Panc1 (cell line): ENCODE measurements around the gene SECTM1. TPM values are rescaled to one million over a fixed set of nuclear protein-coding genes. Genes with fewer than 3 reads are reported as not detected.

ENCODE experiments used
- ATAC-seq: fragments of 200-7000 bp; cut with Tn5 transposase; 2 replicates; pipeline ENCODE4 v1.9.1; 2020; ENCODE audit warnings: mild to moderate bottlenecking, moderate library complexity
- Bru-seq: library from RNA; stranded (reverse); fragments of 400-500 nt; gene quantifications from one replicate; lab custom pipeline; 2021; lab: Mats Ljungman, UMichigan
- BruChase-seq, 2 experiments: library from RNA; stranded (reverse); fragments of 400-500 nt; gene quantifications; one replicate each; lab custom pipeline; 2021; lab: Mats Ljungman, UMichigan
- BruUV-seq: library from RNA; stranded (reverse); fragments of 400-500 nt; replicated peaks from 2 replicates; lab custom pipeline; 2021; lab: Mats Ljungman, UMichigan
- CTCF ChIA-PET: fragments of 300-600 bp; sonication (Branson Sonifier 250); formaldehyde crosslinking; loops from one replicate; lab custom pipeline; 2022; ENCODE audit warnings: antibody characterized with exemption; lab: Charles Lee
- POLR2A ChIA-PET: fragments of 300-600 bp; sonication (Branson Sonifier 250); formaldehyde crosslinking; loops from one replicate; lab custom pipeline; 2022; ENCODE audit warnings: antibody characterized with exemption; lab: Charles Lee
- DNase-seq: peaks from one replicate; pipeline ENCODE4 v3.0.0-alpha.2; 2010; ENCODE audit warnings: low read depth, low spot score
- H3K27ac ChIP-seq: 2 replicates; pipeline ENCODE4 v1.5.1; 2011; ENCODE audit warnings: mild to moderate bottlenecking, low read length, inconsistent platforms
- H3K27me3 ChIP-seq: fragments of 200-500 bp; sonication (Bioruptor generic); 2 replicates; pipeline ENCODE4 v1.6.0; 2014; ENCODE audit warnings: low read length, inconsistent platforms; ENCODE audit not compliant: control insufficient read depth, insufficient read depth
- H3K36me3 ChIP-seq: fragments of 200-500 bp; sonication (Bioruptor generic); 2 replicates; pipeline ENCODE4 v1.5.1; 2014; ENCODE audit warnings: inconsistent platforms, mild to moderate bottlenecking, low read length, moderate library complexity; ENCODE audit not compliant: control insufficient read depth, insufficient read depth
- H3K4me1 ChIP-seq: 2 replicates; pipeline ENCODE4 v1.5.1; 2011; ENCODE audit warnings: inconsistent platforms, mild to moderate bottlenecking, low read length, moderate library complexity; ENCODE audit not compliant: control insufficient read depth, insufficient read depth
- H3K4me3 ChIP-seq, 2 experiments: 2 replicates each; pipeline ENCODE4 v1.5.1; 2011 to 2012; ENCODE audit warnings: low read depth in 2 of 2, low read length in 2 of 2, mild to moderate bottlenecking in 2 of 2, inconsistent platforms in 1 of 2, moderate library complexity in 1 of 2
- H3K9me3 ChIP-seq: fragments of 200-500 bp; sonication (Bioruptor generic); 2 replicates; pipeline ENCODE4 v1.5.1; 2014; ENCODE audit warnings: low read depth, mild to moderate bottlenecking, inconsistent platforms, low read length, moderate library complexity; ENCODE audit not compliant: control insufficient read depth, insufficient read depth
- CTCF ChIP-seq: fragments of 450-650 bp; IDR thresholded peaks from 2 replicates; pipeline ENCODE4 v1.5.1; 2017; ENCODE audit warnings: mild to moderate bottlenecking
- POLR2AphosphoS5 ChIP-seq: IDR thresholded peaks from 2 replicates; pipeline ENCODE4 v1.6.1; 2012; ENCODE audit warnings: mild to moderate bottlenecking, low read depth, low read length, moderate library complexity
- REST ChIP-seq, 2 experiments: IDR thresholded peaks; 2 replicates each; pipeline ENCODE4 v1.6.1; 2011 to 2012; ENCODE audit warnings: low read depth in 2 of 2, control low read depth in 1 of 2, low read length in 1 of 2, mild to moderate bottlenecking in 1 of 2, moderate library complexity in 1 of 2; ENCODE audit not compliant: insufficient read depth in 1 of 2
- SIN3A ChIP-seq: IDR thresholded peaks from 2 replicates; pipeline ENCODE4 v1.6.1; 2012; ENCODE audit warnings: low read depth, mild to moderate bottlenecking, low read length, moderate library complexity, borderline replicate concordance; ENCODE audit not compliant: insufficient read depth
- TCF7L2 ChIP-seq: IDR thresholded peaks from 2 replicates; pipeline ENCODE4 v1.6.1; 2011; ENCODE audit warnings: mild to moderate bottlenecking, low read depth, low read length, inconsistent platforms
- in situ Hi-C: cut with HindIII; loops from 2 replicates; pipeline ENCODE4 v1.10.0; 2016; ENCODE audit warnings: low sequenced_read_pairs, low pct_unique_long_range_greater_than_20kb
- intact Hi-C: fragments of 100-400 bp; cut with micrococcal nuclease; formaldehyde crosslinking; loops from one replicate; pipeline ENCODE4 v1.10.0; 2022; ENCODE audit not compliant: unreplicated experiment
- long read RNA-seq: library from polyadenylated mRNA; unstranded; transcript quantifications from one replicate; pipeline ENCODE4 v2.0.0, GENCODE V29; 2021; ENCODE audit not compliant: unreplicated experiment
- polyA plus RNA-seq: library from polyadenylated mRNA; unstranded; fragments of >200 nt; gene quantifications from one replicate; pipeline ENCODE4 v1.2.1, GENCODE V29; 2012; ENCODE audit warnings: missing spikeins; ENCODE audit not compliant: insufficient read length
- total RNA-seq: library from RNA; stranded (reverse); gene quantifications from one replicate; pipeline ENCODE4 v1.2.1, GENCODE V29; 2021; ENCODE audit not compliant: unreplicated experiment

Gene SECTM1
- total RNA-seq (5.4 TPM), Bru-seq, nascent RNA (percentile 22 among the genes with signal in this experiment), BruChase-seq, experiment 1, labeled RNA remaining after a 2-hour chase (percentile 13 among the genes with signal in this experiment), BruChase-seq, experiment 2, labeled RNA remaining after a 6-hour chase (percentile 33 among the genes with signal in this experiment)
- 7.3 TPM for polyA plus RNA-seq
- long read RNA-seq, partial matches to known transcripts = 1 of 5 reads
- long read RNA-seq, other reads (novel, unspliced or antisense) = 3 of 5 reads

GRCh38 chr17:82333279-82334171 is at the start of gene SECTM1:
SECTM1 (minus strand) TSS chr17:82333766; CDS start chr17:82327240, 6,526 bp downstream.
- Histone ChIP-seq H3K27me3 (no peaks in the 10 kb centered on the region), H3K4me1 (peaks cover 67% of the 10 kb centered on the region), H3K27ac (peak within 1 kb of the TSS; percentile 75), H3K9me3 (no peaks in the 10 kb centered on the region), H3K36me3 (peaks cover 2% of the 10 kb centered on the region; the same call in 1 of the 2 replicates), H3K4me3 (peak within 1 kb of the TSS; percentile 43 to 71)
- ChIA-PET POLR2A (no interaction called here), CTCF (interaction anchor here (1.0 kb wide), 1 partner anchor 9 kb away, joined by 4 read pairs; no protein-coding TSS in a partner anchor)
- no TSS peak for BruUV-seq
- TF ChIP-seq SIN3A (no peak), TCF7L2 (no peak), CTCF (no peak), REST (IDR thresholded peaks at IDR 0.05; ENCODE audit: insufficient read depth in 1 of 2, low read depth in 2 of 2, low read length in 1 of 2) (no peak), POLR2AphosphoS5 (no peak)
- in situ Hi-C loops = no loop called here
- DNase-seq = no peak
- intact Hi-C loops = loop anchor here (5.0 kb wide), 1 partner anchor 36 kb away; no protein-coding TSS in a partner anchor
- ATAC-seq = peak; percentile 33

GRCh38 chr17:82382933-82383255 is 49.3 kb upstream of the SECTM1 start:
- peaks cover 52% of the 10 kb centered on the region for H3K4me1 ChIP-seq
- ATAC-seq (no peak), DNase-seq (no peak)
- H3K27ac ChIP-seq = no peak overlapping the region
- in situ Hi-C loops = no loop called here
- no peak for TF ChIP-seq SIN3A
- TF ChIP-seq REST (IDR thresholded peaks at IDR 0.05; ENCODE audit: insufficient read depth in 1 of 2, low read depth in 2 of 2, low read length in 1 of 2) = no peak
- no peak for TF ChIP-seq POLR2AphosphoS5
- no peak for TF ChIP-seq TCF7L2
- no peak for TF ChIP-seq CTCF
- POLR2A ChIA-PET = no interaction called here
- H3K36me3 ChIP-seq = no peaks in the 10 kb centered on the region
- no peaks in the 10 kb centered on the region for H3K9me3 ChIP-seq
- CTCF ChIA-PET = no interaction called here
- no peaks in the 10 kb centered on the region for H3K27me3 ChIP-seq
- intact Hi-C loops = no loop called here
- BruUV-seq = no TSS peak
- H3K4me3 ChIP-seq = no peak overlapping the region
